Measurements from ENCODE around the gene SPATA31A7.
"Not testable (repeated sequence)": the region's sequence is repeated elsewhere in the genome, so short reads cannot be mapped to it uniquely, and the experiment has no call there.

SPATA31A7 gene

GRCh38 chr9:61189736-61190135 lies at the start of gene SPATA31A7:
SPATA31A7 (plus strand) TSS chr9:61190036; CDS start chr9:61190065, 29 bp downstream.
- H3K36me3 ChIP-seq (ENCODE audit: control insufficient read depth in 2 of 2, insufficient read depth in 2 of 2, low read length in 2 of 2); H3K9me3 ChIP-seq (ENCODE audit: control insufficient read depth in 2 of 2, low read length in 2 of 2); H3K9ac ChIP-seq (ENCODE audit: low read length in 2 of 2); H3K4me3 ChIP-seq (ENCODE audit: low read length in 2 of 2); H3K4me1 ChIP-seq (ENCODE audit: control insufficient read depth, insufficient read depth, low read length); H3K27ac ChIP-seq (ENCODE audit: low read length); H3K27me3 ChIP-seq (ENCODE audit: control insufficient read depth in 1 of 2, insufficient read depth in 2 of 2, low read length in 2 of 2): not testable (repeated sequence)

DNA sequence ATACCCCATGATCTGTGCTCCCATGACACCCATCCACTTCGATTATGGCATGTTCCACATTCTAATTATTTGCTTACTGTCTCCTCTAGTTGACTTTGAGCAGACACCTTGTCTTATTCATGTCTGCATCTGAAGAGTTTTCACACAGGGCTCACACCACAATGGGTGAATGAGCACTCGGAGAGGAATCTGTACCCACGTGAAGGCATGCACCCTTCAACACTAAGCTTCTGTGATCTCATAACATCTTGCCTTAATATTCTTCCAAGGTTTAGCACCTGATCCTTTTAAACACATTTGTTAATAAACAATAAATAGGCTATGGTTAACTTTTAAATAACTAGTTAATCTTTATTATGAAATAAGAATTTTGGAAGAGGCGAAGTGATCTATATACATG lies 36.6 kb downstream of the SPATA31A7 start:
- not testable (repeated sequence) for H3K27ac ChIP-seq (ENCODE audit: low read length); H3K27me3 ChIP-seq (ENCODE audit: control insufficient read depth in 1 of 2, insufficient read depth in 2 of 2, low read length in 2 of 2); H3K4me3 ChIP-seq (ENCODE audit: low read length in 2 of 2); H3K9me3 ChIP-seq (ENCODE audit: control insufficient read depth in 2 of 2, low read length in 2 of 2); H3K9ac ChIP-seq (ENCODE audit: low read length in 2 of 2); H3K4me1 ChIP-seq (ENCODE audit: control insufficient read depth, insufficient read depth, low read length); H3K36me3 ChIP-seq (ENCODE audit: control insufficient read depth in 2 of 2, insufficient read depth in 2 of 2, low read length in 2 of 2)

Data from stomach smooth muscle (tissue), 2 donors.